Measurements from ENCODE around the gene CEP104.

GRCh38 chr1:3779265-3779911, 77.6 kb downstream of the CEP104 start:
- no peak for TF ChIP-seq POLR2A (IDR thresholded peaks at IDR 0.05)
- TF ChIP-seq CTCF (IDR thresholded peaks at IDR 0.05) = no peak
